Activated CD8-positive, alpha-beta T cell treated with anti-CD3 and anti-CD28 coated beads for 36 hours (primary cell): Measurements from ENCODE around the gene SUPT4H1. TPM values are rescaled to one million over a fixed set of nuclear protein-coding genes. Genes with fewer than 3 reads are reported as not detected.

ENCODE experiments used
- ATAC-seq: fragments of 200-7000 bp; cut with Tn5 transposase; one replicate; pipeline ENCODE4 v1.10.0; 2021; ENCODE audit warnings: mild to moderate bottlenecking, moderate library complexity
- CTCF ChIA-PET: fragments of 350-600 bp; sonication (Branson Sonifier 250); formaldehyde crosslinking; loops from one replicate; lab custom pipeline; 2021; ENCODE audit warnings: antibody characterized with exemption; lab: Charles Lee
- POLR2A ChIA-PET: fragments of 350-600 bp; sonication (Branson Sonifier 250); formaldehyde crosslinking; loops from one replicate; lab custom pipeline; 2021; ENCODE audit warnings: antibody characterized with exemption; lab: Charles Lee
- DNase-seq: peaks from one replicate; pipeline ENCODE4 v3.0.0-alpha.2; 2020
- H3K27ac Mint-ChIP-seq: one replicate; pipeline ENCODE4 v1.8.0; 2021; ENCODE audit warnings: mild to moderate bottlenecking, mixed read lengths
- H3K27me3 Mint-ChIP-seq: one replicate; pipeline ENCODE4 v1.8.0; 2021; ENCODE audit warnings: mixed read lengths
- H3K36me3 Mint-ChIP-seq: one replicate; pipeline ENCODE4 v1.8.0; 2021; ENCODE audit warnings: low read depth, mixed read lengths
- H3K4me1 Mint-ChIP-seq: one replicate; pipeline ENCODE4 v1.8.0; 2021; ENCODE audit warnings: low read depth, mixed read lengths
- H3K4me3 Mint-ChIP-seq: one replicate; pipeline ENCODE4 v1.8.0; 2021; ENCODE audit warnings: mild to moderate bottlenecking, moderate library complexity, mixed read lengths
- H3K9me3 Mint-ChIP-seq: one replicate; pipeline ENCODE4 v1.8.0; 2021; ENCODE audit warnings: mixed read lengths
- CTCF ChIP-seq: fragments of 200-600 bp; IDR thresholded peaks from one replicate; pipeline ENCODE4 v1.8.0; 2022; ENCODE audit warnings: antibody characterized with exemption, mild to moderate bottlenecking
- intact Hi-C: fragments of 100-400 bp; cut with micrococcal nuclease; formaldehyde crosslinking; loops from one replicate; pipeline ENCODE4 v1.10.0; 2022
- total RNA-seq, 2 experiments: library from RNA; stranded (reverse); gene quantifications; one replicate each; pipeline ENCODE4 v1.2.3, GENCODE V29; 2021

The SUPT4H1 gene
- total RNA-seq, 2 experiments from 2014 or later = 104 to 110 TPM

DNA sequence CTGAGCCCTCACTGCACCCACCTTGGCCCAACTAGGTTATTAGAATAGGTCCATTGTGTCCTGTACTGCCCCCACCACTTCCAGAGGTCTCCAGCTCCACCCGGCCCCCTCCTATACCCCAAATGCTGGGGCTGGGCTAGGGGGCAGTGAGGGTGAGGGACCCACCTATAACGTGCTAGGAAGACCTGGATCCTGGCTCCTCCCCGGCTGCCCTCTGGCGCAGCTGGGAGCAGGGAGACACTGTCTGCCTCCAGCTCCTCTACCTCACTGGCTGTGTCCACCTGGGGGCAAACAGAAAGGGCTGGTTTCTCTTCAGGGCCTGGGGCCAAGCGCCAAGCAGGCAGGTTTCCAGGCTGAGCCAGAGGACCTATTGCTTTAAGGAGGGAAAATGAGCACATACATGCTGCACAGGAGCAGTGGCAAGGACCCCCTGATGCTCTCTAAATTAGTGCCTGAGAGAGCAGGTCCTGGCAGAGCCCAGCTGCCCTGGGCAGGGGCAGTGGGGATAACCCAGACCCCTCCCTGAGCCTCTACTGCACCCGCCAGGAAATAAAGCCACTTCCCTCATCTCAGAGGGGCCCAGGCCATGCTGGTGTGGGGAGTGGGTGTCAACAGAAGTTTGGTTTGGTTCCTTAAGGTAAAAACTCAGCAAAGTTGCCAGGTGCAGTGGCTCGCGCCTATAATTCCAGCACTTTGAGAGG is 35.6 kb downstream of the SUPT4H1 start:
- no peak for ATAC-seq
- no peaks in the 10 kb centered on the region for H3K36me3 Mint-ChIP-seq
- intact Hi-C loops = loop anchor here (5.0 kb wide), 3 partner anchors 36 to 131 kb away; partner anchors contain the start of genes RNF43 and SUPT4H1
- H3K4me1 Mint-ChIP-seq = peaks cover 15% of the 10 kb centered on the region
- CTCF ChIA-PET = interaction anchor here (0.8 to 8.0 kb wide), 30 partner anchors 9 to 202 kb away, joined by 3 to 161 read pairs (median 10); partner anchors contain the start of genes HSF5, MPO, RNF43 and SUPT4H1
- DNase-seq = no peak
- no peak for TF ChIP-seq CTCF
- H3K27ac Mint-ChIP-seq = no peak overlapping the region
- no peaks in the 10 kb centered on the region for H3K9me3 Mint-ChIP-seq
- H3K27me3 Mint-ChIP-seq = no peaks in the 10 kb centered on the region
- POLR2A ChIA-PET = interaction anchor here (0.5 to 26.8 kb wide), 9 partner anchors 11 to 343 kb away, joined by 3 to 1558 read pairs (median 4); partner anchors contain the start of genes SUPT4H1 and TSPOAP1
- H3K4me3 Mint-ChIP-seq = no peak overlapping the region

- DNase-seq = no peak
- ATAC-seq = no peak
- Mint-ChIP-seq H3K27me3 (no peaks in the 10 kb centered on the region), H3K4me3 (no peak overlapping the region), H3K9me3 (no peaks in the 10 kb centered on the region), H3K4me1 (peaks cover 15% of the 10 kb centered on the region), H3K36me3 (no peaks in the 10 kb centered on the region), H3K27ac (no peak overlapping the region)
- intact Hi-C loops = loop anchor here (5.0 kb wide), 3 partner anchors 37 to 132 kb away; partner anchors contain the start of genes RNF43 and SUPT4H1
- no peak for TF ChIP-seq CTCF
- ChIA-PET POLR2A (interaction anchor here (1.4 to 26.8 kb wide), 4 partner anchors 11 to 38 kb away, joined by 4 to 1558 read pairs (median 74); partner anchors contain the start of genes SUPT4H1 and TSPOAP1), CTCF (interaction anchor here (1.2 to 8.0 kb wide), 6 partner anchors 10 to 116 kb away, joined by 3 to 161 read pairs (median 70); partner anchors contain the start of genes RNF43 and SUPT4H1)
Measured at GRCh38 chr17:58315750-58316149, 36.3 kb downstream of the SUPT4H1 start.

DNA sequence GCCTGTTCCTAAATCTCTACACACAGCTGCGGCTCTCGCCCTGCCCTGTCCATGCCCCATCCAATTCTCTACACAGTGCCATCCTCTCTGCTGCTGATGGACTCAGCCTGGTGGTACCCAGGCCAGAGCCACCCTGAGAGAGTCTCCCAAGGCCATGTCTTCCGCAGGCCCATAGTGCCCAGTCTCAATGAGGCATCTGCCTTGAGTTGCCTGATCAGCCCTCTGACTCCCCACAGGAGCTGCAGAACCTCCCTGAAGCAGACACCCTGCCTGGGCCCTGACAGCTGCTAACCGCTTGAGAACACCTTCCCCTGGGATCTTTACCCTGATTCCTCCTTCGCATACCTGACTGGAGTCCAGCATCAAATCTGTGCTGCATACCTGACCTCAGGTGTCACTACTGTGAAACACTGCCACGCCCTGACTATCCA is 36.7 kb downstream of the SUPT4H1 start:
- no peak overlapping the region for H3K4me3 Mint-ChIP-seq
- H3K27ac Mint-ChIP-seq = no peak overlapping the region
- ChIA-PET CTCF (interaction anchor here (1.2 to 8.0 kb wide), 6 partner anchors 9 to 115 kb away, joined by 3 to 161 read pairs (median 70); partner anchors contain the start of genes RNF43 and SUPT4H1), POLR2A (interaction anchor here (1.4 to 26.8 kb wide), 4 partner anchors 11 to 38 kb away, joined by 4 to 1558 read pairs (median 74); partner anchors contain the start of genes SUPT4H1 and TSPOAP1)
- H3K27me3 Mint-ChIP-seq = no peaks in the 10 kb centered on the region
- ATAC-seq (no peak), DNase-seq (no peak)
- intact Hi-C loops = loop anchor here (5.0 kb wide), 3 partner anchors 37 to 132 kb away; partner anchors contain the start of genes RNF43 and SUPT4H1
- no peaks in the 10 kb centered on the region for H3K36me3 Mint-ChIP-seq
- no peak for TF ChIP-seq CTCF
- no peaks in the 10 kb centered on the region for H3K9me3 Mint-ChIP-seq
- H3K4me1 Mint-ChIP-seq = peaks cover 15% of the 10 kb centered on the region

DNA sequence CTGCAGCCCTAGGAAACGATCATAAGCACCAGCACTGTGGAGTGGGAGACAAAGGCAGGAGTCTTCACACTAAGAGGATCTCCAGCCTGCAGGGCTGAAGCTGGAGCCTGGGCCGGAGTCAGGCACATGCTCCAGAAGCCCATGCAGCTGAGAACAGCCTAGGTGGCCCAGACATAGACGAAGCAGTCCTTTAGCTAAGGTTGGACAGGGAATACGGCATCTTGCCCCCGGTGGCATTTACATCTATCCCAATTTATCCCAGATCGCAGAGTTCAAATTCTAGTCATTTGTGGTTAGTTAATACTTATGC is 37.3 kb downstream of the SUPT4H1 start:
- ChIA-PET POLR2A (interaction anchor here (1.1 to 26.8 kb wide), 5 partner anchors 10 to 100 kb away, joined by 3 to 1558 read pairs (median 43); partner anchors contain the start of genes SUPT4H1 and TSPOAP1), CTCF (interaction anchor here (1.0 to 8.0 kb wide), 7 partner anchors 8 to 103 kb away, joined by 3 to 161 read pairs (median 45); partner anchors contain the start of genes RNF43 and SUPT4H1)
- ATAC-seq (no peak), DNase-seq (no peak)
- H3K4me3 Mint-ChIP-seq = no peak overlapping the region
- peaks cover 15% of the 10 kb centered on the region for H3K4me1 Mint-ChIP-seq
- no peaks in the 10 kb centered on the region for H3K36me3 Mint-ChIP-seq
- intact Hi-C loops = loop anchor here (5.0 kb wide), 3 partner anchors 38 to 133 kb away; partner anchors contain the start of genes RNF43 and SUPT4H1
- H3K9me3 Mint-ChIP-seq = no peaks in the 10 kb centered on the region
- no peaks in the 10 kb centered on the region for H3K27me3 Mint-ChIP-seq
- TF ChIP-seq CTCF = no peak
- H3K27ac Mint-ChIP-seq = no peak overlapping the region
